GM19023 (cell line): ENCODE measurements around the gene ARHGEF10L.

Experiments used
- ATAC-seq: cut with Tn5 transposase; IDR thresholded peaks from one replicate; pipeline ENCODE4 v1.9.1; 2021; ENCODE audit warnings: mild to moderate bottlenecking, moderate library complexity; ENCODE audit not compliant: unreplicated experiment

Gene ARHGEF10L

DNA sequence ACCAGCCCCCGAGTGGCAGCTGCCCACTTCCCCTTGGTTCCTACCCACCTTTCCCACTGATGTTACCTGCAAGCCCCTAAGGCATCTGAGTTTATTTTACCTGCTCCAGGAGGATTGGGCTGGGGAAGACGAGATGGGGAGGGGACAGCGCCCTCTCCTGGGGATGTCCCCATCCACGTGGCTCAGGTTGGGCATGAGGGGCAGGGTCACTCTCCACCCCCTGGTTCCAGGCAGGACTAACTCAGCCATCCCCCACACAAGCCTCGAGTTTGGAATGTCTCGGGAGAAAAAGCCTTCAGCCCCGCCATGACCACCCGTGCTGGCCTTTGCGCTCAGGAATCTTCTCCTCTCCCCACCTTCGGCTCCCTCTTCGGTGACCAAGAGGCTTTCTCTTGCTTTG lies 90.0 kb downstream of the ARHGEF10L start:
- no peak for ATAC-seq

DNA sequence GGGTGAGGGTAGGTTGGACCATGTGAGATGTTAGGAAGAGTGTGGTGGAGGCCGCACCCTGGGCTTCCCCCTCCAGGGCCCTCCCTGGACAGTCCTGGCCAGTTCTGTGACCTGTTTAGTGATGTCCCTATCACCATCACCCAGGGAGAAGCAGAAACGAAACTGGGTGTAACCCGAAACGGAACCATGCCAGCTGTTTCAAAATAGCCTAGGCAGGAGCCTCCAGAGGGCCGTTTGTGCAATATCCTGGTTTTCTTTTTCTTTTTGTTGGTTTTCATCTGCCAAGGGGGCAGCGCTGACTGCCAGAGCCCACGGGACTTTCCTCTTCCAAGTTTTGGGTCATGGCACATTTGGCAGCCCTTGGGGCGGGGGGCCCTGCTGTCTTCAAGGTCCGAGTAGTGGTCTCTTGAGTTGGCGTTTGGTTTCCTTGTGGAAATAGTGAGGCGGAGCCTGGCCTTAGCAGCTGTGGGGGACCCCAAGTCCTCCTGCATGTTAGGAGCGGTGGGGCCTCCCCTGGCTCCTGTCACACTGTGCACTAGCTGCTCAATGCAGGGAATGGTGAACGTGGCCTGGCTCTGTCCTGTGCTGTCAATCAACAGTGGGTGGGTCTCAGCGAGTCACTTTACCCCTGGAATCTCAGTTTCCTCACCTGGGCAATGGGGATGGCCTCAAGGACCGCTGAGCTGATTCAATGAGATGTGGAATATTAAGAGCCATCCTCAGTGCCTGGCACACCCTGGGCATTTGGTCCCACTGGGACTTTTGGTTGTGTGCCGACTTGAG lies 90.7 kb downstream of the ARHGEF10L start:
- no peak for ATAC-seq

DNA sequence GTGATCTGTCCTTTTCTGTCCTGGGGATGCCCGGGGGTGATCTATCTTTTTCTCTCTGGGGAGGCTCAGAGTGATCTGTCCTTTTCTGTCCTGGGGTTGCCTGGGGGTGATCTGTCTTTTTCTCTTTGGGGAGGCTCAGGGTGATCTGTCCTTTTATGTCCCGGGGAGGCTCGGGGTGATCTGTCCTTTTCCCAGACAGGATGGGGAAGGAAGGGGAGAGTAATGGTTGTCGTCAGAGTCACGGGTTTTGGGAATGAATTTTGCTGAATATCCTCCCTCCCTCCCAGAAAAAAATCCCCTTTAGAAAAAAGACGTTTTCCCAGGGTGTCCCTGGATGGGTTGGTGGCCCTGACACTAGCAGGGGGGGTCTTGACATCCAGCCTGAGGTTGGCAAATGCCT lies 91.5 kb downstream of the ARHGEF10L start:
- no peak for ATAC-seq

DNA sequence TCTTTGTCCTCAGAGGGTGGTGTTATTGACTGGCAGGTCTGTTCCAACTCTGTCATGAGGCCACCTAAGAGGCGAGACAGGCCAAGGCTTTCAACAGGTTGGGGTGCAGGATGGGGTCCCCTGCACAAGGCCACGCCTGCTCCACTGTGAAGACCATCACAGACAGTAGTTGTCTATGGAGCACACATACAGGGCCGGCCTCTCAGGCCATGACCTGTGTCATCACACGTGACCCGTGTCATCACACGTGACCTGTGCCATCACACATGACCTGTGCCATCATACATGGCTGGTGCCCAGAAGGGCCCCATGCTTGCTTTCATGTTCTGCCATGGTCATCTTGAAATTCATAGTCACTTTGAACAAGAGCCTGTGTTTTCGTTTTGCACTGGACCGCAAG lies 91.9 kb downstream of the ARHGEF10L start:
- ATAC-seq, result no peak

- no peak for ATAC-seq
These were observed 92.6 kb downstream of the ARHGEF10L start for GRCh38 chr1:17632106-17632505.

GRCh38 chr1:17632541-17633184 lies 93.2 kb downstream of the ARHGEF10L start:
- no peak for ATAC-seq

DNA sequence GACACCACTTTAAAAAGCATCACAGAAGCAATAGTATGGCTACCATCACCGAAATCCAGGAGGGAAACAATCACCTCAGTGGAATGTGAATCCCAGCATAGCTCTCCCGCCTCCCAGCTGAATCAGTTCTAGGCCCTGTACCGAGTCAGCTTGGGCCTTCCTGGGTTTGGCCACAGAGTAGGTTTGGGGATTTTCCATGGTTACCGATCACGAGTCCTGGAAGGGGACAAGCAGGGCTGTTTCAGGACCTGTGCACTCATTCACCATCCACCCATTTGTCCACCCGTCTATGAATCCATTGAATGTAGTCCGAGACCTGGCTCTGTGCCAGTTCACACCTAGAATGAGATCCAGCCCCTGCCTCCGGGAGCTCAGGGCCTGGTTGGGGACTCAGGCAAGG lies 94.2 kb downstream of the ARHGEF10L start:
- ATAC-seq, result no peak

GRCh38 chr1:17635276-17635675 lies 95.8 kb downstream of the ARHGEF10L start:
- ATAC-seq, result no peak

DNA sequence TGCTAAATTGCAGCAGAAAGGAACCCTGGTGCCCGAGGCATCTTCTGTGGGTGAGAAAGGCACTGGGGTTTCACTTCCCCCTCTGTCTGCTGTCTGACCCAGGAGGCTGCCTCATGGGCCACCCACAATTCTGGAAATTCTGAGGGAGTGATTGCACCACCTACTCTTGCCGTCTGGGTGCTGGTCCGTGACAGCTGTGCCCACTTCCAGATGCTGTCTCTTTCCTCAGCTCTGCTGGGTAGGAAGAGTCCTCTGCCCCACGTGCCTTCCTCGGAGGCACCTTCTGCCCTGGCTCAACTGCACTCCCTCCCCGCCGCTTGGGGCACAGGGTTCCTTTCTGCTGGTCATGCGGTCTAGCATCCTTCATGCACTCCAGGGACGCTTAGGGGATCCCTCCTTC lies 96.3 kb downstream of the ARHGEF10L start:
- ATAC-seq, result no peak

GRCh38 chr1:17636612-17637011 lies 97.1 kb downstream of the ARHGEF10L start:
- ATAC-seq, result no peak

DNA sequence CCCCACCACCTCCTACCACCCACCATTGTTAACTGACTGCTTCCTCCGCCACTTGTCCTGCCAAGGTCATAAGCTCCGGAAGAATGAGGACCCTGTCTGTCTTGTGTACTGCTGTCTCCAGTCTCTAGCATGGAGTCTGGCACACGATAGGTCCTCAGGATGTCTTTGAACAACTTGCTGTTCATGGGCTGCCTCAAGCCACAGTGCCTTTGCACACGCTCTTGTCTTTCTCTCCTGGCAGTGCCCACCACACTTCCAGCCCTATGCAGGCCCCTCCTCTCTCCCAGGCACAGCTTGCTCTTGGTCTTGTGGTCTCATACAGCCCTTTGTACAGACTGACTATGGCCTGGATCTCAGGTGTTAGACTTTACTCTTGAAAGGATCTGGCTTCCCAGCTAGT lies 97.6 kb downstream of the ARHGEF10L start:
- ATAC-seq, result no peak

DNA sequence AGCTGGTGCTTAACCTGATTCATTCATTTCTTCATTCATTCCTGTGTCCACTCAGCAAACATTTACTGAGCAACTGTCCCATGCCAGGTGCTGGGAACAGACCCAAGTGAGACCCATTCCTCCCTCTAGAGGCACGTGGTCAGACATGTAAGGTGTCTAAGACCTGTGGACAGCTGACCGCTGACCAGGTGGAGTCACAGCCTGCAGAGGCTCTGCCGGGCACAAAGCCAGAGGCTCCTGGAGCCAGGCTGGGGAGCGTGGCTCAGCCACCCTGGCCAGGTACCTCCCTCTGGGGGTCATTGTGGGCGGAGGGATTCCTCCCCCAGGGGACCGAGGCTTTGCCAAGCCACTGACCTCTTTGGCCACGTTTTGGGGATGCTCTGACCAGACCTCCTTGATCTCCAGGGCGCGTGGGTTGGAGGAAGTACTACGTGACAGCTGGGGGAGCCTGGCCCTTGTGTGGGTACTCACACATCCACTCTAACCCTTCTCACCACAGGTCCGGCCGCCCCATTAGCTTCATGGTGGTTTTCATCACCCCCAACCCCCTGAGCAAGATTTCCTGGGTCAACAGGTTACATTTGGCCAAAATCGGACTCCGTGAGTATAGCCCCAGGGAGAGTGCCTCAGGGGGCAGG lies 100.3 kb downstream of the ARHGEF10L start:
- ATAC-seq, result no peak

DNA sequence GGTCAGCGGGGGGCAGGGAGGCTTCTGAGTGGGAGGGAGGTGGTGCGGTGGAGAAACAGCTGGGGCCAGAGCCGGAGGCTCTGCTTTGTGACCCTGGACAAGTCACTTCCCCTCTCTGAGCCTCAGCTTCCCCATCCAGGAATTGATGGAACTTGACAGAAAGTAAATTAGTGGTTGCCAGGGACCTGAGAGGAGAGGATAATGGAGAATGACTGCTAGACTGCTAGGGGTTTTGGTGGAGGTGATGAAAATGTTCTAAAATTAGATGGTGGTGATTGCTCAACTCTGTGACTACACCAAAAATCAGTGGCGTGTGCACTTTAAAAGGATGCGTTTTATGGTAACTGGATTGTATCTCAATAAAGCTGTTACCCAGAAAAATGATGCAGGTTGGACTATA lies 100.9 kb downstream of the ARHGEF10L start:
- no peak for ATAC-seq

- ATAC-seq, result no peak
These were observed 101.5 kb downstream of the ARHGEF10L start for GRCh38 chr1:17640975-17641374.

- ATAC-seq, result no peak
These were observed 102.7 kb downstream of the ARHGEF10L start for GRCh38 chr1:17642169-17642568.

DNA sequence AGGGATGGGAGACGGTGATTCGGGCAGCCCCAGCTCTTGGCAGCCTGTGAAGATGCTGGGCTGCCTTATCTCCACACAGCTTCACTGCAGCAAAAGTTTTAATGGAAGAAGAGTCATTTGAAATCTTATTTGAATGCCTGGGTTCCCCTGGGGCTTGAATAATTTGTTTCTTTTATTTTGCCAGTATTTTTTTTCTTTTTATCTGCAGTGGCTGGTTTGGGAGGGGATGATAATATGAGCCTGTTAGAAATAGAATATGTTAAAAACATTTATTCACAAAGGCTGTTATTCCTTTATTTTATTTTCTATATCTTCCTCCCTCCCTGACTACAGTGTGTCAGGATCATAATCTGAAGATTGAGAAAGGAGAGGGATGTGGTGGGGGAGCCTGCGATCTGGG lies 103.4 kb downstream of the ARHGEF10L start:
- no peak for ATAC-seq

DNA sequence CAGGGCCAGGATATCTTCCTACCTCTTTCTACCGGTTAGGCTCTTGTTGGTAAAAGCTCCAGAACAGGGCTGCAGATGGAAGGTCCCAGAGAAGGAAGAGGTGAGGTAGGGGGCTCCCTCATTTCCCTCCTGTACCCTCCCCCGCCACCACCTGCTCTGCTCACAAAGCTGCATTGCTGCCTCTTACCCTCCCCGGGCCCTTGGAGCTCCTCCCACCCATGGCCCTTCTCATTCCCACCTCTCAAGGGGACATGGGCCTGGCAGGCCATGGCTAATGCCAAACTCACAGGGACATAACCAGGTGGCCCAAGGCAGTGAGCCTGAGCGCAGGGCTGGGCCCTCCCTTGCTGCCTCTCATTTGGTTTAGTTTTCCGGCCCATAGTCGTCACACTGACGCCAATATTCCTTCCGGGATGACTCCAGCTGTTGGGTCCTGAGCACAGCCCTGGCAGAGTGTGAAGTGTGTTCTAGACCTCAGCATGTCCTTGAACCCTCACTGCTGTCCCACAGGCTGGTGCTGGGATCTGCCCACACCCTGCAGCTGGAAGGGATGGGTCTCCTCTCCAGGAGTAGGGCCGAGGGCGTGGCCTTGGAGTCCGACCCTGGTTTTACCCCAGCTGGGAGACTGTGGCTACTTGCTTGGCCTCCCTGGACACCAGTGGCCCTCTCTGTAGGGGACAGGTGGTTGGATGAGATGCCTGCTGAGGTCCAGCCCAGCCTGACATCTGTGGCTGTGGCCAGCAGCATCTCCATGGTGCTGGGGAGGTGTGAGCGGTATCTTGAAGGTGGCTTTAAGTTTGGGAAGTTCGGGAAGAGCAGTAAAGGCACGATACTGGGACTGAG lies 104.6 kb downstream of the ARHGEF10L start:
- ATAC-seq, result no peak

DNA sequence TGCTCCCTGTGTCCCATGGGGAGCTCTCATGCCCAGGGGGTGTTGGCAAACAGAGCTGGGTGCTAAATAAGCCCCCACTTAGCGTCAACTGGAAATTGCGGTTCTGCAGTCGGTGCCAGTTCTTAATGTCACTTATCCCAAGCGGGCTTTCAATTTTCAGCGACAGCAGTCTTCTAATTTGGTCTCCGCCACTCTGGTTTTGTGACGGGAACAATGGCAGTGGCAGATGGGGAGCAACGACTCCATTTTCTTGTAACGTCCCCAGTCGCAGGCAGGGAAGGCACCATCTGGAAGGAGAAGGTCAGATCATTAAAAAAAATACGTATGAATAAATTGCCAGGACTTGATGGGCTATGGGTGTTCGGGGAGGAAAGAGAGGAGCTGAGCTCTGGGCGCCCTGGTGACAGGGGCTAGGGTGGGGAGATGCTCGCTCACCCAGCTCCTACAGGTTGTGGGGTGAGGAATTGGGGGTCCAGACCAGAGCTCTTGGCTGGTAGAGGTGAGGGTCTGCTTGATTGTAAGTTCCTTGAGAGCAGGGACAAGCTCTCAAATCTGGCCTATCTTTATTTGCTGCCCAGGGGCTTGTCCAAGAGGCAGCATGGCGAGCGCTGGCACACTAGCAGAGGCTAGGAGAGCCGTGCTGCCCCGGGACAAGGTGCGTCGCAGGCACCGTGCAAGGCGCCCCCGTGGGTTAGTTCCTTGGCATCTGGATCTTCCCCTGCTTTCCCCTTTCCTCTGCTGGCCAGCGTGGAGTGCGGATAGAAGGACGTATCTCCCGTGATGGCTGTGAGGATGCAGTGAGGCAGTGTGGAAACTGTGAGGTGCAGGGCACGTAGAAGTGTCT lies 105.8 kb downstream of the ARHGEF10L start:
- ATAC-seq, result no peak

GRCh38 chr1:17646444-17647280 lies 107.2 kb downstream of the ARHGEF10L start:
- no peak for ATAC-seq
